SK-N-SH (cell line): ENCODE data around the gene FBXO40. TPM values are rescaled to one million over a fixed set of nuclear protein-coding genes. Genes with fewer than 3 reads are reported as not detected.

Experiments
- CTCF ChIA-PET: fragments of 300-600, 350-600 bp; formaldehyde crosslinking; extraction: SDS; loops from one replicate; lab custom pipeline; 2021; lab: Yijun Ruan, JAX
- POLR2A ChIA-PET: fragments of 350-600 bp; sonication (Branson Sonifier 250); formaldehyde crosslinking; extraction: SDS; loops from one replicate; lab custom pipeline; 2020; ENCODE audit warnings: antibody characterized with exemption, inconsistent platforms; lab: Yijun Ruan, JAX
- DNase-seq: peaks from one replicate; pipeline ENCODE4 v3.0.0; 2012
- H2AFZ ChIP-seq: fragments of 200-600 bp; sonication (generic); 2 replicates; pipeline ENCODE4 v1.8.1; 2016; ENCODE audit warnings: antibody characterized with exemption, mild to moderate bottlenecking, low read depth
- H3F3A ChIP-seq: fragments of 200-600 bp; sonication (generic); replicated peaks from 2 replicates; pipeline ENCODE3; 2016; ENCODE audit warnings: antibody characterized with exemption, mild to moderate bottlenecking; ENCODE audit not compliant: insufficient read depth
- H3K27ac ChIP-seq, 2 experiments: fragments of 200-500 bp in 1 of 2; fragments of 200-600 bp in 1 of 2; sonication (Bioruptor generic) in 1 of 2; sonication (generic), shearing (Covaris generic) in 1 of 2; 2 replicates each; pipeline versions ENCODE4 v1.5.1 to v1.6.1; 2014 to 2016; ENCODE audit warnings: low read depth in 2 of 2, inconsistent platforms in 1 of 2, low read length in 1 of 2, mild to moderate bottlenecking in 1 of 2, mixed read lengths in 1 of 2
- H3K27me3 ChIP-seq: fragments of 200-600 bp; sonication (generic), shearing (Covaris generic); 2 replicates; pipeline ENCODE4 v1.6.1; 2016; ENCODE audit warnings: mixed run types; ENCODE audit not compliant: insufficient read depth
- H3K36me3 ChIP-seq, 2 experiments: fragments of 200-500 bp in 1 of 2; fragments of 200-600 bp in 1 of 2; sonication (Bioruptor generic) in 1 of 2; sonication (generic) in 1 of 2; replicated peaks in 1 of 2; 2 replicates each; pipeline versions ENCODE3 to v1.5.1; 2014 to 2016; ENCODE audit warnings: low read length in 1 of 2, mild to moderate bottlenecking in 1 of 2; ENCODE audit not compliant: insufficient read depth in 2 of 2, control insufficient read depth in 1 of 2
- H3K4me1 ChIP-seq, 2 experiments: fragments of 200-500 bp in 1 of 2; fragments of 200-600 bp in 1 of 2; sonication (Bioruptor generic) in 1 of 2; sonication (generic), shearing (Covaris generic) in 1 of 2; 2 replicates each; pipeline versions ENCODE4 v1.5.1 to v1.6.1; 2014 to 2016; ENCODE audit warnings: low read depth in 1 of 2, low read length in 1 of 2, mixed run types in 1 of 2; ENCODE audit not compliant: insufficient read depth in 2 of 2, control insufficient read depth in 1 of 2
- H3K4me2 ChIP-seq: fragments of 200-600 bp; sonication (generic), shearing (Covaris generic); 2 replicates; pipeline ENCODE4 v1.6.1; 2017; ENCODE audit warnings: mixed run types
- H3K4me3 ChIP-seq, 2 experiments: fragments of 200-500 bp in 1 of 2; fragments of 200-600 bp in 1 of 2; sonication (Bioruptor generic) in 1 of 2; sonication (generic), shearing (Covaris generic) in 1 of 2; 2 replicates each; pipeline versions ENCODE4 v1.5.1 to v1.8.1; 2014 to 2016; ENCODE audit warnings: low read depth in 2 of 2, inconsistent platforms in 1 of 2, low read length in 1 of 2, mild to moderate bottlenecking in 1 of 2, mixed read lengths in 1 of 2, moderate library complexity in 1 of 2
- H3K79me2 ChIP-seq: fragments of 200-600 bp; sonication (generic); 2 replicates; pipeline ENCODE4 v1.8.1; 2017; ENCODE audit warnings: mild to moderate bottlenecking; ENCODE audit not compliant: insufficient read depth
- H3K9ac ChIP-seq: fragments of 200-600 bp; sonication (generic); 2 replicates; pipeline ENCODE4 v1.6.1; 2017; ENCODE audit warnings: mixed run types
- H3K9me2 ChIP-seq: fragments of 200-600 bp; sonication (generic); 2 replicates; pipeline ENCODE4 v1.6.1; 2017; ENCODE audit warnings: mixed run types
- H3K9me3 ChIP-seq: fragments of 200-600 bp; sonication (generic); 2 replicates; pipeline ENCODE4 v1.6.1; 2017; ENCODE audit warnings: mixed run types, mild to moderate bottlenecking, moderate library complexity
- H4K20me1 ChIP-seq: fragments of 200-600 bp; sonication (generic); 2 replicates; pipeline ENCODE4 v1.6.1; 2017; ENCODE audit warnings: mild to moderate bottlenecking, mixed run types; ENCODE audit not compliant: insufficient read depth
- ELF1 ChIP-seq: IDR thresholded peaks from 2 replicates; pipeline ENCODE4 v1.4.0; 2012
- EP300 ChIP-seq, 2 experiments: IDR thresholded peaks; 2 replicates each; pipeline versions ENCODE4 v1.4.0 to v1.6.1; 2012; ENCODE audit warnings: borderline replicate concordance in 1 of 2, low read depth in 1 of 2, low read length in 1 of 2
- EZH2phosphoT487 ChIP-seq: fragments of 200-600 bp; sonication (generic); IDR thresholded peaks from 2 replicates; pipeline ENCODE4 v1.6.1; 2017; ENCODE audit warnings: low read depth, mixed run types, mild to moderate bottlenecking, antibody characterized with exemption, moderate library complexity, borderline replicate concordance
- FOSL2 ChIP-seq: IDR thresholded peaks from 2 replicates; pipeline ENCODE4 v1.4.0; 2012; ENCODE audit warnings: low read depth, mild to moderate bottlenecking, moderate library complexity, borderline replicate concordance
- GABPA ChIP-seq: IDR thresholded peaks from 2 replicates; pipeline ENCODE4 v1.4.0; 2012; ENCODE audit warnings: low read depth, mild to moderate bottlenecking
- GATA2 ChIP-seq: sonication (generic); formaldehyde crosslinking; IDR thresholded peaks from 2 replicates; pipeline ENCODE4 v1.5.0; 2020; ENCODE audit warnings: mild to moderate bottlenecking, missing genetic modification reagents
- IRF3 ChIP-seq: fragments of 150-350 bp; IDR thresholded peaks from 2 replicates; pipeline ENCODE4 v1.6.1; 2016; ENCODE audit warnings: mild to moderate bottlenecking, low read depth, low read length
- NRF1 ChIP-seq: IDR thresholded peaks from 2 replicates; pipeline ENCODE4 v1.6.1; 2012; ENCODE audit warnings: low read depth, mild to moderate bottlenecking, low read length
- PBX3 ChIP-seq: IDR thresholded peaks from 2 replicates; pipeline ENCODE4; 2012
- POLR2AphosphoS5 ChIP-seq: IDR thresholded peaks from 2 replicates; pipeline ENCODE4 v1.6.1; 2012; ENCODE audit warnings: low read depth, low read length
- RXRA ChIP-seq: IDR thresholded peaks from 2 replicates; pipeline ENCODE4 v1.4.0; 2012; ENCODE audit warnings: low read depth, mild to moderate bottlenecking, borderline replicate concordance
- TCF12 ChIP-seq: IDR thresholded peaks from 2 replicates; pipeline ENCODE4 v1.4.0; 2012
- TEAD4 ChIP-seq: IDR thresholded peaks from 2 replicates; pipeline ENCODE4 v1.4.0; 2012; ENCODE audit warnings: mild to moderate bottlenecking, borderline replicate concordance; ENCODE audit not compliant: insufficient read depth
- USF1 ChIP-seq: IDR thresholded peaks from 2 replicates; pipeline ENCODE4 v1.4.0; 2012; ENCODE audit warnings: low read depth, borderline replicate concordance
- YY1 ChIP-seq: IDR thresholded peaks from 2 replicates; pipeline ENCODE4 v1.4.0; 2012; ENCODE audit warnings: low read depth, mild to moderate bottlenecking
- ZBTB33 ChIP-seq: IDR thresholded peaks from 2 replicates; pipeline ENCODE4 v1.4.0; 2012; ENCODE audit warnings: low read depth, borderline replicate concordance
- WGBS: methylation state at CpG from one replicate; pipeline ENCODE4 v1.1.6; 2017; ENCODE audit warnings: low lambda C conversion rate; 5-methylcytosine and 5-hydroxymethylcytosine counted together
- polyA plus RNA-seq, 3 experiments: library from polyadenylated mRNA; depleted of rRNA; stranded (reverse); fragments of >200 nt; gene quantifications; 2 replicates each; pipeline ENCODE4 v1.2.3, GENCODE V29; 2012
- TF ChIP-seq, protein P1 (sequence below): IDR thresholded peaks from 2 replicates; pipeline ENCODE4 v1.4.0; 2012; ENCODE audit warnings: low read depth

FBXO40 gene
- polyA plus RNA-seq, 1 of the 3 experiments (the other 2 are of a cell fraction): not detected

GRCh38 chr3:121594850-121595249, 1.7 kb downstream of the FBXO40 start:
- H3F3A ChIP-seq: no peaks in the 10 kb centered on the region
- H3K9me3 ChIP-seq: no peaks in the 10 kb centered on the region
- TF ChIP-seq GABPA (no peak), RXRA (no peak), EP300 (IDR thresholded peaks at IDR 0.05; ENCODE audit: borderline replicate concordance in 1 of 2, low read depth in 1 of 2, low read length in 1 of 2) (no peak), GATA2 (no peak), EZH2phosphoT487 (no peak), IRF3 (no peak), USF1 (no peak), POLR2AphosphoS5 (no peak), PBX3 (no peak), TCF12 (no peak), ZBTB33 (no peak), ELF1 (no peak), FOSL2 (no peak), TEAD4 (no peak), YY1 (no peak), NRF1 (no peak)
- TF ChIP-seq, protein P1, sequence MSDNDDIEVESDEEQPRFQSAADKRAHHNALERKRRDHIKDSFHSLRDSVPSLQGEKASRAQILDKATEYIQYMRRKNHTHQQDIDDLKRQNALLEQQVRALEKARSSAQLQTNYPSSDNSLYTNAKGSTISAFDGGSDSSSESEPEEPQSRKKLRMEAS: no peak
- TF ChIP-seq, all 33 proteins: peak for 0
- Histone ChIP-seq H3K36me3 (no peaks in the 10 kb centered on the region), H3K4me3 (no peak overlapping the region), H3K9me2 (no peaks in the 10 kb centered on the region), H3K27me3 (no peaks in the 10 kb centered on the region; the same call in 1 of the 2 replicates), H3K27ac (no peak overlapping the region), H4K20me1 (no peaks in the 10 kb centered on the region), H3K4me1 (no peaks in the 10 kb centered on the region), H3K9ac (no peak overlapping the region), H3K4me2 (no peak overlapping the region), H2AFZ (no peak overlapping the region), H3K79me2 (no peaks in the 10 kb centered on the region)
- 36% methylated on average over 2 of the region's 2 CpGs for whole genome bisulfite sequencing
- CTCF ChIA-PET: no interaction called here
- POLR2A ChIA-PET: no interaction called here
- DNase-seq: no peak
